Measurements from ENCODE around the gene TLR7.

TLR7 gene

GRCh38 chrX:12899506-12899905 lies 32.6 kb downstream of the TLR7 start:
- H3K9me2 ChIP-seq (ENCODE audit: low read depth, low read length): no peaks in the 10 kb centered on the region
- H3F3A ChIP-seq (ENCODE audit: insufficient read depth, low read length): no peaks in the 10 kb centered on the region
- H3K4me1 ChIP-seq (ENCODE audit: insufficient read depth, low read length, severe bottlenecking): no peaks in the 10 kb centered on the region
- H3K4me3 ChIP-seq (ENCODE audit: low read depth, low read length, poor library complexity, severe bottlenecking): no peak overlapping the region
- no peaks in the 10 kb centered on the region for H3K79me2 ChIP-seq (ENCODE audit: insufficient read depth, low read length)
- H3K9ac ChIP-seq (ENCODE audit: low read length): no peak overlapping the region
- no peaks in the 10 kb centered on the region for H4K20me1 ChIP-seq (ENCODE audit: insufficient read depth, low read length)
- no peak overlapping the region for H3K4me2 ChIP-seq (ENCODE audit: low read length)
- no peaks in the 10 kb centered on the region for H3K36me3 ChIP-seq (ENCODE audit: insufficient read depth, low read length)
- no peak overlapping the region for H3K27ac ChIP-seq (ENCODE audit: low read depth, low read length, poor library complexity, severe bottlenecking)
- no peak for TF ChIP-seq EZH2 (IDR thresholded peaks at IDR 0.05; ENCODE audit: borderline replicate concordance, low read length)
- TF ChIP-seq, protein P1, sequence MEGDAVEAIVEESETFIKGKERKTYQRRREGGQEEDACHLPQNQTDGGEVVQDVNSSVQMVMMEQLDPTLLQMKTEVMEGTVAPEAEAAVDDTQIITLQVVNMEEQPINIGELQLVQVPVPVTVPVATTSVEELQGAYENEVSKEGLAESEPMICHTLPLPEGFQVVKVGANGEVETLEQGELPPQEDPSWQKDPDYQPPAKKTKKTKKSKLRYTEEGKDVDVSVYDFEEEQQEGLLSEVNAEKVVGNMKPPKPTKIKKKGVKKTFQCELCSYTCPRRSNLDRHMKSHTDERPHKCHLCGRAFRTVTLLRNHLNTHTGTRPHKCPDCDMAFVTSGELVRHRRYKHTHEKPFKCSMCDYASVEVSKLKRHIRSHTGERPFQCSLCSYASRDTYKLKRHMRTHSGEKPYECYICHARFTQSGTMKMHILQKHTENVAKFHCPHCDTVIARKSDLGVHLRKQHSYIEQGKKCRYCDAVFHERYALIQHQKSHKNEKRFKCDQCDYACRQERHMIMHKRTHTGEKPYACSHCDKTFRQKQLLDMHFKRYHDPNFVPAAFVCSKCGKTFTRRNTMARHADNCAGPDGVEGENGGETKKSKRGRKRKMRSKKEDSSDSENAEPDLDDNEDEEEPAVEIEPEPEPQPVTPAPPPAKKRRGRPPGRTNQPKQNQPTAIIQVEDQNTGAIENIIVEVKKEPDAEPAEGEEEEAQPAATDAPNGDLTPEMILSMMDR (IDR thresholded peaks at IDR 0.05; ENCODE audit: low read length): no peak
- no peaks in the 10 kb centered on the region for H3K27me3 ChIP-seq (ENCODE audit: insufficient read depth, low read length)
- no peaks in the 10 kb centered on the region for H3K9me3 ChIP-seq (ENCODE audit: low read length)
- H2AFZ ChIP-seq (ENCODE audit: low read length): no peak overlapping the region

DNA sequence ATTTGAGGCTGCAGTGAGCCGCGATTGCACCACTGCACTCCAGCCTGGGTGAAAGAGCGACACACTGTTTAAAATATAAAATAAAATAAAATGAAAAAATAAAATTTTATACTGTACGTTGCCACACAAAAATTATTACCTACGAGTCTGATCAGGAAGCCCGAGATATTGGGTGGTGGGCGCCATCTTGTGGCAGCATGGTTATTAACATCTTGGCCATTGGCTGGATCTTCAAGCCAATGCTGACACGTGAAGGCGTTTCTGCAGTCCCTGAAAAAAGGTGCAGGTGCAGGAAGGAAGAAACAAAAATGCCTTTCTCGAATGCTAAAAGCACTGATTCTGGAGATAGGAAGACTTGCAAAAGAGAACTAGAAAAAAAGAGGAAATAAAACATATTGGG lies 34.6 kb downstream of the TLR7 start:
- Histone ChIP-seq H3K9me3 (ENCODE audit: low read length) (no peaks in the 10 kb centered on the region), H3K27me3 (ENCODE audit: insufficient read depth, low read length) (no peaks in the 10 kb centered on the region), H3K27ac (ENCODE audit: low read depth, low read length, poor library complexity, severe bottlenecking) (no peak overlapping the region), H3K9ac (ENCODE audit: low read length) (no peak overlapping the region), H3K4me2 (ENCODE audit: low read length) (no peak overlapping the region), H4K20me1 (ENCODE audit: insufficient read depth, low read length) (no peaks in the 10 kb centered on the region), H3K9me2 (ENCODE audit: low read depth, low read length) (no peaks in the 10 kb centered on the region), H3K36me3 (ENCODE audit: insufficient read depth, low read length) (no peaks in the 10 kb centered on the region), H3K4me1 (ENCODE audit: insufficient read depth, low read length, severe bottlenecking) (no peaks in the 10 kb centered on the region), H3K4me3 (ENCODE audit: low read depth, low read length, poor library complexity, severe bottlenecking) (no peak overlapping the region), H3K79me2 (ENCODE audit: insufficient read depth, low read length) (no peaks in the 10 kb centered on the region), H2AFZ (ENCODE audit: low read length) (no peak overlapping the region), H3F3A (ENCODE audit: insufficient read depth, low read length) (no peaks in the 10 kb centered on the region)
- TF ChIP-seq, protein P1 (IDR thresholded peaks at IDR 0.05; ENCODE audit: low read length): peak; percentile 51
- TF ChIP-seq EZH2 (IDR thresholded peaks at IDR 0.05; ENCODE audit: borderline replicate concordance, low read length): no peak

DNA sequence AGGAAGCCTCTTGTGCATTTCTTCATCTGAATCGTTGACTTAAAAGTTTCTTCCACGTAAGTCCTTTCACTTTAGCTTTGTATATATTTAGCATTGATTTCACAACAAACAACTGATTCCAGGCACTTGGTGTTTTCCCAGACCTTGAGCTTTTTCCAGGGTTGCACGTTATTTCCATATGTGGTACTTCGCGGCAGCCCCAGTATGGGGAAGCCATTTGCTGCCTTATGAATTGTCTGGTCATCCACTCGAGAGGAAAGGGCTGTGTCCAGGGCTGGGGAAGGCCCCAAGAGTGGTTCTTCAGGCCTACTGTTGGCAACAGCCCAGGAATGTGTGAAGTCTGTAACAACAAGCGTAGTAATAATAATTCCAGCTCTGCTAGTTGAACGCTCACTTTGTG lies 36.8 kb downstream of the TLR7 start:
- no peaks in the 10 kb centered on the region for H3K4me1 ChIP-seq (ENCODE audit: insufficient read depth, low read length, severe bottlenecking)
- TF ChIP-seq, protein P1 (IDR thresholded peaks at IDR 0.05; ENCODE audit: low read length): no peak
- no peak for TF ChIP-seq EZH2 (IDR thresholded peaks at IDR 0.05; ENCODE audit: borderline replicate concordance, low read length)
- no peaks in the 10 kb centered on the region for H3K9me3 ChIP-seq (ENCODE audit: low read length)
- H3K79me2 ChIP-seq (ENCODE audit: insufficient read depth, low read length): no peaks in the 10 kb centered on the region
- H3K27ac ChIP-seq (ENCODE audit: low read depth, low read length, poor library complexity, severe bottlenecking): no peak overlapping the region
- H3K9me2 ChIP-seq (ENCODE audit: low read depth, low read length): no peaks in the 10 kb centered on the region
- no peaks in the 10 kb centered on the region for H3K36me3 ChIP-seq (ENCODE audit: insufficient read depth, low read length)
- H3K9ac ChIP-seq (ENCODE audit: low read length): no peak overlapping the region
- H3K27me3 ChIP-seq (ENCODE audit: insufficient read depth, low read length): no peaks in the 10 kb centered on the region
- H2AFZ ChIP-seq (ENCODE audit: low read length): no peak overlapping the region
- H3K4me2 ChIP-seq (ENCODE audit: low read length): no peak overlapping the region
- no peaks in the 10 kb centered on the region for H4K20me1 ChIP-seq (ENCODE audit: insufficient read depth, low read length)
- H3K4me3 ChIP-seq (ENCODE audit: low read depth, low read length, poor library complexity, severe bottlenecking): no peak overlapping the region
- H3F3A ChIP-seq (ENCODE audit: insufficient read depth, low read length): no peaks in the 10 kb centered on the region

Measured in OCI-LY1 (cell line).